Measurements from ENCODE around the gene BLM.

Gene BLM

GRCh38 chr15:90862487-90862886 is 145.3 kb downstream of the BLM start:
- Histone ChIP-seq H3K27me3 (ENCODE audit: control insufficient read depth, insufficient read depth, low read length) (no peaks in the 10 kb centered on the region), H3K9me3 (ENCODE audit: control insufficient read depth, low read depth, low read length) (no peaks in the 10 kb centered on the region), H3K27ac (ENCODE audit: low read length) (no peak overlapping the region), H3K4me3 (ENCODE audit: low read length) (no peak overlapping the region), H3K9ac (ENCODE audit: low read length) (no peak overlapping the region), H3K4me1 (ENCODE audit: control insufficient read depth, low read depth, low read length) (peaks cover 7% of the 10 kb centered on the region), H3K36me3 (ENCODE audit: control insufficient read depth, low read depth, low read length) (no peaks in the 10 kb centered on the region)

- Histone ChIP-seq H3K9me3 (ENCODE audit: control insufficient read depth, low read depth, low read length) (no peaks in the 10 kb centered on the region), H3K27ac (ENCODE audit: low read length) (no peak overlapping the region), H3K4me3 (ENCODE audit: low read length) (no peak overlapping the region), H3K4me1 (ENCODE audit: control insufficient read depth, low read depth, low read length) (peaks cover 9% of the 10 kb centered on the region), H3K27me3 (ENCODE audit: control insufficient read depth, insufficient read depth, low read length) (no peaks in the 10 kb centered on the region), H3K9ac (ENCODE audit: low read length) (no peak overlapping the region), H3K36me3 (ENCODE audit: control insufficient read depth, low read depth, low read length) (no peaks in the 10 kb centered on the region)
Measured at GRCh38 chr15:90862964-90863778, 146.0 kb downstream of the BLM start.

DNA sequence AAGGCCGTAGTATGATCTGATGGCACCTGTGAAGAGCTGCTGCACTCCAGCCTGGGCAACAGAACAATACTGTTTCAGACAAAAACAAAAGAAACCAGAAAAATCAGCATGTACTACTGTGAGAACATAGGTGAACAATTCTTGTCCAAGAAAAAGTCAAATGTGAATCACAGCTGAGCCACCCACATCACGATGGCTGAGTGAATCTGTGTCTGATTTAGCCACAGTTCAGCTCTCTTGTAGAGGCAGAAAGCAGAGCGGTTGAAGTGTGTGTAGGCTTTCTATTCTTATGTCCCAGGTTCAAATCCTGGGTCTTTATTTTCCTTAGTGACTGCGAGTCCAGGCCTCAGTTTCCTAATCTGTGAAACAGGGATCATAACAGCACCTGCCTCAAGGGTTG is 146.8 kb downstream of the BLM start:
- H3K9me3 ChIP-seq (ENCODE audit: control insufficient read depth, low read depth, low read length) = no peaks in the 10 kb centered on the region
- H3K27ac ChIP-seq (ENCODE audit: low read length) = no peak overlapping the region
- H3K9ac ChIP-seq (ENCODE audit: low read length) = no peak overlapping the region
- no peak overlapping the region for H3K4me3 ChIP-seq (ENCODE audit: low read length)
- H3K27me3 ChIP-seq (ENCODE audit: control insufficient read depth, insufficient read depth, low read length) = no peaks in the 10 kb centered on the region
- peaks cover 17% of the 10 kb centered on the region for H3K4me1 ChIP-seq (ENCODE audit: control insufficient read depth, low read depth, low read length)
- H3K36me3 ChIP-seq (ENCODE audit: control insufficient read depth, low read depth, low read length) = no peaks in the 10 kb centered on the region

DNA sequence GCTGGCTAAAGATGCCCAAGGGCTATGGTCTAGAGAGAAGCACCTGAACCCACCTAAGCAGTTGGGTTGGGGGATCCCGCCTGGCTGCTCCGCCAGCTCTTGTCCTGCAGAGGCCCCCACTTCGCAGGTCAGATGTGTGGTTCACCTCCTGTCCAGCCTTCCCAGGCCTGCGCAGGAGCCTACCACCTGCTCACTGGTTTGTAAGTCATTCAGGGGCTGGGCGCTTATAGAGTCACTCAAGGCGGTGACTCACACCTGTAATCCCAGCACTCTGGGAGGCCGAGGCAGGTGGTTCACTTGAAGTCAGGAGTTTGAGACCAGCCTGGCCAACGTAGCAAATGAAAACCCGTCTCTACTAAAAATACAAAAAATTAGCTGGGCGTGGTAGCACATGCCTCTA is 147.4 kb downstream of the BLM start:
- H3K27me3 ChIP-seq (ENCODE audit: control insufficient read depth, insufficient read depth, low read length) = no peaks in the 10 kb centered on the region
- H3K9ac ChIP-seq (ENCODE audit: low read length) = no peak overlapping the region
- no peaks in the 10 kb centered on the region for H3K9me3 ChIP-seq (ENCODE audit: control insufficient read depth, low read depth, low read length)
- no peaks in the 10 kb centered on the region for H3K36me3 ChIP-seq (ENCODE audit: control insufficient read depth, low read depth, low read length)
- no peak overlapping the region for H3K27ac ChIP-seq (ENCODE audit: low read length)
- no peak overlapping the region for H3K4me3 ChIP-seq (ENCODE audit: low read length)
- peaks cover 18% of the 10 kb centered on the region for H3K4me1 ChIP-seq (ENCODE audit: control insufficient read depth, low read depth, low read length)

DNA sequence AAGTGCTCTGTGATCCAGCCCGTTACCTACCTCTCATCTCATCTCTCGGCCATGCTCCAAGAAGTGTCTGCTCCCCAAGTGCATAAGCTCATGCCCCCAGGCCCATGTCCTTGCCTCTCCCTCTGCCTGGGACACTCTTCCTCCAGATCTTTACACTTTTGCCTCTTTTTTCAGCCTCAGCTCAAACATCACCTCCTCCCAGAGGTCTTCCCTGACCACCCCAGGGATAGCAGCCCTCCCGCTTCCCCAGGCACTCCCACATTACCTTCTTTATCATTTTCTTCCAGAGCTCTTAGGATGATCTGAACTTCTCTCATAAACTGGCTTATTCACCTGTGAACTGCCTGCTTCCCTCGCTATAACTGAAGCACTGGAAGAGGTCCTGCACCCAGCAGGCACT is 148.6 kb downstream of the BLM start:
- no peaks in the 10 kb centered on the region for H3K9me3 ChIP-seq (ENCODE audit: control insufficient read depth, low read depth, low read length)
- H3K9ac ChIP-seq (ENCODE audit: low read length) = no peak overlapping the region
- H3K4me1 ChIP-seq (ENCODE audit: control insufficient read depth, low read depth, low read length) = peaks cover 26% of the 10 kb centered on the region
- H3K27ac ChIP-seq (ENCODE audit: low read length) = no peak overlapping the region
- no peaks in the 10 kb centered on the region for H3K27me3 ChIP-seq (ENCODE audit: control insufficient read depth, insufficient read depth, low read length)
- no peaks in the 10 kb centered on the region for H3K36me3 ChIP-seq (ENCODE audit: control insufficient read depth, low read depth, low read length)
- H3K4me3 ChIP-seq (ENCODE audit: low read length) = no peak overlapping the region
